RWPE2 (cell line): Measurements from ENCODE around the gene BNIP2.

Experiments
- ATAC-seq: fragments of 200-7000 bp; cut with Tn5 transposase; 3 replicates; pipeline ENCODE4 v1.9.1; 2021; ENCODE audit warnings: low read depth
- DNase-seq: peaks from one replicate; pipeline ENCODE4 v3.0.0-alpha.2; 2020; ENCODE audit warnings: low spot score
- H3K27ac ChIP-seq: fragments of 450-650 bp; 2 replicates; pipeline ENCODE4 v1.5.1; 2017; ENCODE audit warnings: mild to moderate bottlenecking; ENCODE audit not compliant: poor library complexity, severe bottlenecking
- H3K27me3 ChIP-seq: fragments of 250-450 bp; sonication (Bioruptor Pico); 2 replicates; pipeline ENCODE4 v1.5.1; 2021; ENCODE audit warnings: mild to moderate bottlenecking, moderate library complexity; ENCODE audit not compliant: insufficient read depth, poor library complexity, severe bottlenecking
- H3K36me3 ChIP-seq: fragments of 250-450 bp; sonication (Bioruptor Pico); 2 replicates; pipeline ENCODE4 v1.5.1; 2020; ENCODE audit warnings: low read depth, mild to moderate bottlenecking, moderate library complexity
- H3K4me1 ChIP-seq: fragments of 250-450 bp; sonication (Bioruptor Pico); 2 replicates; pipeline ENCODE4 v1.5.1; 2021; ENCODE audit warnings: mild to moderate bottlenecking, moderate library complexity; ENCODE audit not compliant: insufficient read depth, poor library complexity, severe bottlenecking
- H3K4me3 ChIP-seq: fragments of 250-450 bp; sonication (Bioruptor Pico); 2 replicates; pipeline ENCODE4 v1.5.1; 2021; ENCODE audit warnings: mild to moderate bottlenecking, moderate library complexity; ENCODE audit not compliant: severe bottlenecking
- H3K9me3 ChIP-seq: fragments of 250-450 bp; sonication (Bioruptor Pico); 2 replicates; pipeline ENCODE4 v1.5.1; 2021; ENCODE audit warnings: mild to moderate bottlenecking, moderate library complexity; ENCODE audit not compliant: severe bottlenecking
- TF ChIP-seq, protein P1 (sequence below): fragments of 450-650 bp; IDR thresholded peaks from one replicate; pipeline ENCODE4 v1.5.1; 2017; ENCODE audit warnings: mild to moderate bottlenecking, moderate library complexity; ENCODE audit not compliant: poor library complexity, severe bottlenecking

The BNIP2 gene

DNA sequence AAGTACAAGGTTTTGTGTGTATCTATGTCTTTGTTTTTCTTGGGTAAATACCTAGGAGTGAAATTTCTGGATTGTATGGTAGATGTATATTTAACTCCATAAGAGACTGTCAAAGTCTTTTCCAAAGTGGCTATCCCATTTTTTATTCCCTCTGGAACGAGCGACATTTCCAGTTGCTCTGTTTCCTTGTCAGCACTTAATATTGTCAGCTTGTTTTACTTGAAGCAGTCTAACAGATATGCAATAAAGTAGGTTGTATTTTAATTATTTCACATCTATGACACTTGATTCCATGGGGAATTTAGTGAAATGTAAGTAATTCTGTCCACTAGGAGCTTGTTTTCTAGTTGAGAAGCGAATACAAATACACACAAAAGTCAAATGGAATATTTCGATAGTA is 18.5 kb upstream of the BNIP2 start:
- H3K27me3 ChIP-seq = no peaks in the 10 kb centered on the region
- TF ChIP-seq, protein P1, sequence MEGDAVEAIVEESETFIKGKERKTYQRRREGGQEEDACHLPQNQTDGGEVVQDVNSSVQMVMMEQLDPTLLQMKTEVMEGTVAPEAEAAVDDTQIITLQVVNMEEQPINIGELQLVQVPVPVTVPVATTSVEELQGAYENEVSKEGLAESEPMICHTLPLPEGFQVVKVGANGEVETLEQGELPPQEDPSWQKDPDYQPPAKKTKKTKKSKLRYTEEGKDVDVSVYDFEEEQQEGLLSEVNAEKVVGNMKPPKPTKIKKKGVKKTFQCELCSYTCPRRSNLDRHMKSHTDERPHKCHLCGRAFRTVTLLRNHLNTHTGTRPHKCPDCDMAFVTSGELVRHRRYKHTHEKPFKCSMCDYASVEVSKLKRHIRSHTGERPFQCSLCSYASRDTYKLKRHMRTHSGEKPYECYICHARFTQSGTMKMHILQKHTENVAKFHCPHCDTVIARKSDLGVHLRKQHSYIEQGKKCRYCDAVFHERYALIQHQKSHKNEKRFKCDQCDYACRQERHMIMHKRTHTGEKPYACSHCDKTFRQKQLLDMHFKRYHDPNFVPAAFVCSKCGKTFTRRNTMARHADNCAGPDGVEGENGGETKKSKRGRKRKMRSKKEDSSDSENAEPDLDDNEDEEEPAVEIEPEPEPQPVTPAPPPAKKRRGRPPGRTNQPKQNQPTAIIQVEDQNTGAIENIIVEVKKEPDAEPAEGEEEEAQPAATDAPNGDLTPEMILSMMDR = no peak
- no peaks in the 10 kb centered on the region; the same call in 1 of the 2 replicates for H3K36me3 ChIP-seq
- no peak overlapping the region for H3K4me3 ChIP-seq
- DNase-seq (no peak), ATAC-seq (no peak)
- no peaks in the 10 kb centered on the region for H3K9me3 ChIP-seq
- H3K4me1 ChIP-seq = peaks cover 5% of the 10 kb centered on the region
- H3K27ac ChIP-seq = no peak overlapping the region

DNA sequence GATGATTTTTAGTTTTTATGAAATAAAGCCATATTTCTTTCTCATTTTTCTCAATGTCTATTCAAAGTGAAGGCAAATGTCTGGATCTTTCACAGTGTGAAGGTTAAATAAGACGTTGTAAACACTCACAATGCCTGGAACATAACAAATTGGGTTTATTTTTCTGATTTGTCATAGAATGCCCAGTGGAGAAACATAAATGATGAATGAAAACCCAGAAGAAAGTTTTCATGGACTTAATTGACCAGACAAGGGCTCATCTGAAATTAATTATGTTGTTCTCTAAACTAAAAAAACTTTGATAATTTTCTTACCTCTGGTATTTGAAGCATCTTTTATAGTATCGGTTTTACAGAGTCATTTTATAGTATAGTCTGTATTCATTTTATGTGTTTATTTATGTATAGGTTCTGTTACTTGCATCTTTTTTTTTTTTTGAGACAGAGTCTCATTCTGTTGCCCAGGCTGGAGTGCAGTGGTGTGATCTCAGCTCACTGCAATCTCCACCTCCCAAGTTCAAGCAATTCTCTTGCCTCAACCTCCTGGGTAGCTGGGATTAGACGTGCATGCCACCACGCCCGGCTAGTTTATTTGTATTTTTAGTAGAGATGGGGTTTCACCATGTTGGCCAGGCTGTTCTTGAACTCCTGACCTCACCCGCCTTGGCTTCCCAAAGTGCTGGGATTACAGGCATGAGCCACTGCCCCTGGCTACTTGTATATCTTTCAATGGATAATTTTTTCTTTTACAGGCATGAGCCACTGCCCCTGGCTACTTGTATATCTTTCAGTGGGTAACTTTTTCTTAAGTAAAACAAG is 15.1 kb upstream of the BNIP2 start:
- no peak for ATAC-seq
- peaks cover 32% of the 10 kb centered on the region for H3K4me1 ChIP-seq
- no peaks in the 10 kb centered on the region for H3K9me3 ChIP-seq
- H3K36me3 ChIP-seq = peaks cover 4% of the 10 kb centered on the region; the same call in 1 of the 2 replicates
- TF ChIP-seq, protein P1 = no peak
- no peaks in the 10 kb centered on the region for H3K27me3 ChIP-seq
- DNase-seq = no peak
- no peak overlapping the region for H3K27ac ChIP-seq
- no peak overlapping the region for H3K4me3 ChIP-seq

DNA sequence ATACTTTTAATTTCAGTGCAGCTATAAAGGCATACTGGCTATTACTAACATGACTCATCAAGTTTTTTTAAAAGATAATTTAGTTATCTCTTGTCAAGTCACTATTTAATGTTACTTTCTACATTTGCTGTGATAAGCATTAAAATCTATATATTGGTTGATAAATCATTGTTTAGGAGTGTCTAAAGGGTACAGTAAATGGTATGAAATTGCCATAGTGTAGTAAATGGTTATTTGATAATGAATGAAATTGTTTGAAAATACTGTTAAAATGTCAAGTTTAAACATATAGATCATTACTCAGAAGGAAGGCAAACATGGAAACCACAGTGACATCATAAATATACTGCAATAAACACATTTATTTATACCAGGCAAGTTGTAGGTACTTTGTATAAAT is 13.2 kb upstream of the BNIP2 start:
- TF ChIP-seq, protein P1 = no peak
- no peak overlapping the region for H3K4me3 ChIP-seq
- peaks cover 40% of the 10 kb centered on the region for H3K4me1 ChIP-seq
- H3K27me3 ChIP-seq = no peaks in the 10 kb centered on the region
- no peaks in the 10 kb centered on the region for H3K9me3 ChIP-seq
- peaks cover 4% of the 10 kb centered on the region; the same call in 1 of the 2 replicates for H3K36me3 ChIP-seq
- ATAC-seq (no peak), DNase-seq (no peak)
- H3K27ac ChIP-seq = peak overlapping the region; percentile 18

DNA sequence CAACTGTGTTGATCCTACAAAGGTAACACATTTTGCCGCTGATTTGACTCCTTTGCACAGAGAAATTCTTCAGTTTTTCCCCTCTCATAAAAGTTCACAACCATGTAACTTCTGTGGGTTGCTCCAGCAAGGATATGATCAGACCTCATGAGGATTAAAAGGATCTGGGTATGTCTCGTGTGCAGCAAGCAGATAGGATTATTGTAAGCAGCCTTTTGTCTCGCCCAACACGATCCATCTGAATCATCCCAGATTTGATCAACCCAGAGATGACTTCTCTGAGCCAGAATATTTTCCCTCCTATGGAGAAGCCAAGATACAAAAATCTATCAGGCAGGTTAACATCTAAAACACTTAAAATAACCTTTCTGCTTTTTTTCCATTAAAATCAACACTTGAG is 12.8 kb upstream of the BNIP2 start:
- peak overlapping the region; percentile 18 for H3K27ac ChIP-seq

More for the DNA sequence above, 12.8 kb upstream of the BNIP2 start:
- Histone ChIP-seq H3K36me3 (peaks cover 4% of the 10 kb centered on the region; the same call in 1 of the 2 replicates), H3K4me1 (peaks cover 40% of the 10 kb centered on the region), H3K27me3 (no peaks in the 10 kb centered on the region), H3K4me3 (no peak overlapping the region), H3K9me3 (no peaks in the 10 kb centered on the region)
- ATAC-seq (peak; percentile 35; the same call in 1 of the 3 replicates), DNase-seq (no peak)
- TF ChIP-seq, protein P1 = no peak
